A549 (cell line): ENCODE data around the gene MB21D2. TPM values are rescaled to one million over a fixed set of nuclear protein-coding genes. Genes with fewer than 3 reads are reported as not detected.

Source experiments
- ATAC-seq, 2 experiments: fragments of 200-7000 bp in 1 of 2; fragments of >200 bp in 1 of 2; cut with Nextera tagmentation in 1 of 2; cut with Tn5 transposase in 1 of 2; 3 replicates each; pipeline versions ENCODE4 v1.8.0 to v1.9.1; 2018 to 2020; ENCODE audit warnings: mild to moderate bottlenecking in 1 of 2, moderate library complexity in 1 of 2
- CTCF ChIA-PET: fragments of 300-600 bp; sonication (Branson Sonifier 250); formaldehyde crosslinking; extraction: SDS; loops from one replicate; lab custom pipeline; 2021; ENCODE audit warnings: antibody characterized with exemption, inconsistent platforms; lab: Yijun Ruan, JAX
- POLR2A ChIA-PET: fragments of 350-600 bp; formaldehyde crosslinking; extraction: SDS; loops from one replicate; lab custom pipeline; 2021; ENCODE audit warnings: antibody characterized with exemption, inconsistent platforms; lab: Yijun Ruan, JAX
- DNase-seq, 2 experiments: peaks; one replicate each; pipeline versions ENCODE4 v3.0.0 to v3.0.0-alpha.2; 2011 to 2016; ENCODE audit warnings: low read depth in 1 of 2, low spot score in 1 of 2
- FAIRE-seq: peaks from 2 replicates; lab custom pipeline; 2011; peaks lifted over from hg19 to GRCh38; lab: Jason Lieb, UNC
- H3K27ac ChIP-seq, 2 experiments: fragments of >200 bp; sonication (Bioruptor Twin); formaldehyde crosslinking; 3 replicates each; pipeline ENCODE4 v1.5.1; 2016 to 2017
- H3K4me1 ChIP-seq: fragments of >200 bp; sonication (Bioruptor Twin); formaldehyde crosslinking; 3 replicates; pipeline ENCODE4 v1.6.1; 2016
- H3K4me2 ChIP-seq: fragments of >200 bp; sonication (Bioruptor Twin); formaldehyde crosslinking; 3 replicates; pipeline ENCODE4 v1.6.1; 2016
- H3K4me3 ChIP-seq: fragments of >200 bp; sonication (Bioruptor Twin); formaldehyde crosslinking; 3 replicates; pipeline ENCODE4 v1.5.1; 2016
- H3K9me3 ChIP-seq: fragments of >200 bp; sonication (Bioruptor Twin); formaldehyde crosslinking; 3 replicates; pipeline ENCODE4 v1.6.1; 2016
- BCL3 ChIP-seq: fragments of >200 bp; sonication (Bioruptor Twin); formaldehyde crosslinking; IDR thresholded peaks from 3 replicates; pipeline ENCODE4 v1.6.1; 2016
- CBX2 ChIP-seq: fragments of 200-600 bp; sonication (generic); IDR thresholded peaks from 2 replicates; pipeline ENCODE4 v1.6.1; 2016; ENCODE audit warnings: low read depth, mild to moderate bottlenecking, borderline replicate concordance
- CEBPB ChIP-seq, 2 experiments: fragments of >200 bp in 1 of 2; sonication (Bioruptor Twin) in 1 of 2; formaldehyde crosslinking in 1 of 2; IDR thresholded peaks; 2 replicates each; pipeline ENCODE4 v1.6.1; 2012 to 2016
- CHD2 ChIP-seq: fragments of 150-350 bp; IDR thresholded peaks from 2 replicates; pipeline ENCODE4 v1.6.1; 2014; ENCODE audit warnings: low read length; ENCODE audit not compliant: partially characterized antibody
- CHD4 ChIP-seq: fragments of 200-600 bp; sonication (generic); IDR thresholded peaks from 2 replicates; pipeline ENCODE4 v1.6.1; 2016; ENCODE audit warnings: antibody characterized with exemption, mild to moderate bottlenecking, borderline replicate concordance
- ESRRA ChIP-seq: fragments of 150-350 bp; IDR thresholded peaks from 2 replicates; pipeline ENCODE4 v1.6.1; 2014; ENCODE audit warnings: mild to moderate bottlenecking, low read length, borderline replicate concordance
- FOSB ChIP-seq: fragments of 250-450 bp; sonication (Bioruptor Pico); IDR thresholded peaks from 2 replicates; pipeline ENCODE4 v1.5.0; 2020; ENCODE audit warnings: mild to moderate bottlenecking, moderate library complexity
- GATA3 ChIP-seq: IDR thresholded peaks from 2 replicates; pipeline ENCODE4 v1.6.1; 2012; ENCODE audit warnings: borderline replicate concordance
- HEYL ChIP-seq: fragments of 250-450 bp; sonication (Bioruptor Pico); IDR thresholded peaks from 2 replicates; pipeline ENCODE4 v1.8.0; 2021; ENCODE audit warnings: mild to moderate bottlenecking, moderate library complexity
- HOXA7 ChIP-seq: fragments of 250-450 bp; sonication (Bioruptor Pico); IDR thresholded peaks from 2 replicates; pipeline ENCODE4 v1.5.0; 2020; ENCODE audit warnings: mild to moderate bottlenecking, moderate library complexity
- JUN ChIP-seq, 2 experiments: fragments of >200 bp; sonication (Bioruptor Twin); formaldehyde crosslinking; IDR thresholded peaks; 2 replicates in 1 of 2; 3 replicates in 1 of 2; pipeline ENCODE4 v1.6.1; 2016 to 2017
- KDM5A ChIP-seq: fragments of 200-600 bp; sonication (generic); IDR thresholded peaks from 2 replicates; pipeline ENCODE4 v1.6.1; 2016; ENCODE audit warnings: antibody characterized with exemption, mild to moderate bottlenecking
- MAFK ChIP-seq: fragments of 450-650 bp; IDR thresholded peaks from 2 replicates; pipeline ENCODE4 v1.6.1; 2014; ENCODE audit not compliant: partially characterized antibody
- MAX ChIP-seq: IDR thresholded peaks from 2 replicates; pipeline ENCODE4 v1.6.1; 2012
- MAZ ChIP-seq: fragments of 150-350 bp; IDR thresholded peaks from 2 replicates; pipeline ENCODE4 v1.6.1; 2014; ENCODE audit warnings: antibody characterized with exemption, low read depth, low read length, borderline replicate concordance
- MYC ChIP-seq: IDR thresholded peaks from 2 replicates; pipeline ENCODE4 v1.6.1; 2012; ENCODE audit warnings: mild to moderate bottlenecking, inconsistent platforms, low read length, improper control_type of control experiment, borderline replicate concordance
- NFE2L2 ChIP-seq: fragments of 150-350 bp; conservative IDR thresholded peaks from 2 replicates; pipeline ENCODE4 v1.6.1; 2014; ENCODE audit warnings: low read length
- PHF8 ChIP-seq: fragments of 200-600 bp; sonication (generic); IDR thresholded peaks from 2 replicates; pipeline ENCODE4 v1.6.1; 2016; ENCODE audit warnings: low read depth, mild to moderate bottlenecking, antibody characterized with exemption, moderate library complexity, borderline replicate concordance
- POLR2AphosphoS2 ChIP-seq: conservative IDR thresholded peaks from 2 replicates; pipeline ENCODE4 v1.6.1; 2012; ENCODE audit warnings: low read length, improper control_type of control experiment, inconsistent platforms
- RARB ChIP-seq: fragments of 250-450 bp; sonication (Bioruptor Pico); IDR thresholded peaks from 2 replicates; pipeline ENCODE4 v1.8.0; 2021; ENCODE audit warnings: mild to moderate bottlenecking, moderate library complexity
- RFX5 ChIP-seq: fragments of 450-650 bp; IDR thresholded peaks from 2 replicates; pipeline ENCODE4 v1.7.1; 2014; ENCODE audit warnings: antibody characterized with exemption, mild to moderate bottlenecking, moderate library complexity
- TFCP2L1 ChIP-seq: fragments of 250-450 bp; sonication (Bioruptor Pico); IDR thresholded peaks from 2 replicates; pipeline ENCODE4 v1.5.0; 2021; ENCODE audit warnings: mild to moderate bottlenecking
- USF2 ChIP-seq: fragments of 450-650 bp; IDR thresholded peaks from 2 replicates; pipeline ENCODE4 v1.6.1; 2014; ENCODE audit warnings: antibody characterized with exemption
- ZC3H11A ChIP-seq: fragments of 450-650 bp; IDR thresholded peaks from 2 replicates; pipeline ENCODE4 v1.6.1; 2014; ENCODE audit warnings: antibody characterized with exemption, mild to moderate bottlenecking
- ZNF302 ChIP-seq: fragments of 250-450 bp; sonication (Bioruptor Pico); IDR thresholded peaks from 2 replicates; pipeline ENCODE4 v1.9.0; 2021; ENCODE audit warnings: inconsistent platforms, mild to moderate bottlenecking, moderate library complexity
- ZSCAN20 ChIP-seq: fragments of 250-450 bp; sonication (Bioruptor Pico); IDR thresholded peaks from 2 replicates; pipeline ENCODE4 v1.8.0; 2022; ENCODE audit warnings: mild to moderate bottlenecking, moderate library complexity
- WGBS: methylation state at CpG from one replicate; pipeline ENCODE4 v1.1.6; 2017; ENCODE audit errors: missing lambda C conversion rate; 5-methylcytosine and 5-hydroxymethylcytosine counted together
- polyA minus RNA-seq: library from RNA; depleted of rRNA, polyadenylated mRNA; stranded (reverse); fragments of >200 nt; gene quantifications from 2 replicates; pipeline ENCODE4 v1.2.3, GENCODE V29; 2011; rRNA and poly(A)+ RNA removed
- polyA plus RNA-seq, 4 experiments: library from polyadenylated mRNA; depleted of rRNA in 3 of 4; stranded (reverse); fragments of >200 nt; fragmentation: RNase III in 1 of 4; extraction: RNeasy Plus Mini Kit Qiagen cat#74134 plus additional on column Dnase treatment in 1 of 4; gene quantifications; 2 replicates in 3 of 4; 3 replicates in 1 of 4; pipeline ENCODE4 v1.2.3, GENCODE V29; 2011 to 2017
- TF ChIP-seq, protein P1 (sequence below): fragments of >200 bp; sonication (Bioruptor Twin); formaldehyde crosslinking; IDR thresholded peaks from 3 replicates; pipeline ENCODE4 v1.5.1; 2016
- TF ChIP-seq, protein P2 (sequence below): fragments of 150-350 bp; IDR thresholded peaks from 2 replicates; pipeline ENCODE4 v1.6.1; 2014; ENCODE audit warnings: low read depth, mild to moderate bottlenecking, low read length

Gene MB21D2, protein sequence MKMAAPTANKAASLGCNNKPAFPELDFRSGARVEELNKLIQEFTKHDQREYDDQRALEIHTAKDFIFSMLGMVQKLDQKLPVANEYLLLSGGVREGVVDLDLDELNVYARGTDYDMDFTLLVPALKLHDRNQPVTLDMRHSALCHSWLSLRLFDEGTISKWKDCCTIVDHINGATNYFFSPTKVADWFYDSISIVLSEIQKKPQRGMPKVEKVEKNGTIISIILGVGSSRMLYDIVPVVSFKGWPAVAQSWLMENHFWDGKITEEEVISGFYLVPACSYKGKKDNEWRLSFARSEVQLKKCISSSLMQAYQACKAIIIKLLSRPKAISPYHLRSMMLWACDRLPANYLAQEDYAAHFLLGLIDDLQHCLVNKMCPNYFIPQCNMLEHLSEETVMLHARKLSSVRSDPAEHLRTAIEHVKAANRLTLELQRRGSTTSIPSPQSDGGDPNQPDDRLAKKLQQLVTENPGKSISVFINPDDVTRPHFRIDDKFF
- polyA plus RNA-seq (2011; rRNA removed) = 6.6 and 7.5 TPM in 2 replicates
- polyA plus RNA-seq (2012; cell fraction: cytosol; rRNA removed) = 3.3 and 4.3 TPM in 2 replicates
- polyA plus RNA-seq (2012; cell fraction: nucleus; rRNA removed) = 4.5 and 5.0 TPM in 2 replicates
- polyA plus RNA-seq (2017; fragmentation: RNase III; extraction: RNeasy Plus Mini Kit Qiagen cat#74134 plus additional on column Dnase treatment) = 4.8 to 5.5 TPM (median 5.4 TPM) in 3 replicates
- polyA minus RNA-seq = 12.8 and 14.4 TPM in 2 replicates

DNA sequence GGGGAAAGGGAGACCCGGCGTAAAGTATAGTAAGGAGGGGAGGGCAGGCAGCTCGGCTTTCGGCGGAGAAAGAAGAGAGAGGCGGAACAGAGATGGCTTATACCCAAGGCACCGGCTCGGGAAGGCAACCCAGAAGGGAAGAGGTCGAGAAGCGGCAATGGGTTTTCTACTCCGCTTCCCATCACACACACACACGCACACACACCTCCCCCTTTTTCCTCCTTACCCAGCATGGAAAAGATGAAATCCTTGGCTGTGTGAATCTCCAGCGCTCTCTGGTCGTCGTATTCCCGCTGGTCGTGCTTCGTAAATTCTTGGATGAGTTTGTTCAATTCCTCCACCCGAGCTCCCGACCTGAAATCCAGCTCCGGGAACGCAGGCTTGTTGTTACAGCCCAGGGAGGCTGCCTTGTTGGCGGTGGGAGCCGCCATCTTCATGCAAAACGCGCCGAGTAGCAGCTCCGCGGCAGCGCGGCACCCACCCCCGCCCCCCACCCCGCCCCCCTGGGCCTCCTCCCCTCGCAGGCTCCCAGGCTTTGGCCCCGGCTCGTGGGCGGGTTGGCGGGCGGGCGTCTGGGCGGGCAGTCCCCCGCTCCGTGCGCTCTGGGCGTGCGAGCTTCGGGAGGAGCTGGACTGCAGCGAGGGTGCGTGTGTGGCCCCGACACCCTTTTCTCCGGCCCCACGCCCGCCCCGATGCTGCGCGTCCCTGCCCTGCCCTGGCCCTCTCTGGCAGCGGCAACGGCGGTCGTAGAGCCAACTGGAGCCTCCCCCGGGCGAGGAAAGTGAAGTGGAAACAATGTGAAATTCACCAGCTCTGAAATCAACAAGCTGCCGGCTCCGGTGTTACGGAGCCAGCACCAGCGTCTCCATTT, at the start of gene MB21D2:
Gene MB21D2 (minus strand): TSS at position 453 of the 871 bp plus-strand sequence. CDS start 16 bp downstream, at position 437.
- Histone ChIP-seq H3K4me1 (peaks cover 44% of the 10 kb centered on the region), H3K9me3 (no peaks in the 10 kb centered on the region), H3K4me2 (peak within 1 kb of the TSS; percentile 98), H3K4me3 (peak within 1 kb of the TSS; percentile 85), H3K27ac (peak within 1 kb of the TSS; percentile 89 to 96)
- ChIA-PET CTCF (interaction anchor here (0.8 to 2.5 kb wide), 13 partner anchors 10 to 123 kb away, joined by 3 to 8 read pairs (median 4); no protein-coding TSS in a partner anchor), POLR2A (interaction anchor here (0.6 to 2.0 kb wide), 11 partner anchors 10 to 99 kb away, joined by 3 to 12 read pairs (median 4); no protein-coding TSS in a partner anchor)
- FAIRE-seq (no peak), DNase-seq (peak; percentile 66 to 81), ATAC-seq (peak; percentile 92 to 94)
- 4% methylated on average over 22 of the region's 66 CpGs for WGBS
- TF ChIP-seq RFX5 (no peak), CBX2 (no peak), ZSCAN20 (CRISPR knock-in tag) (no peak), KDM5A (no peak), USF2 (no peak), CEBPB (IDR thresholded peaks at IDR 0.05) (no peak), ESRRA (no peak), ZNF302 (no peak), MAX (peak; percentile 29; the same call in 1 of the 2 replicates), RARB (no peak), GATA3 (no peak; the same call in 1 of the 2 replicates), FOSB (no peak), BCL3 (0 out of 3 replicates have a peak, but pooled peaks have one; percentile 16), MAFK (no peak), MAZ (no peak), MYC (no peak), JUN (IDR thresholded peaks at IDR 0.05) (peak in 1 of 2 experiments; percentile 54; a peak in 2 of 5 replicates), PHF8 (peak; percentile 40; the same call in 1 of the 2 replicates), CHD2 (no peak), ZC3H11A (no peak), HEYL (CRISPR knock-in tag) (no peak), CHD4 (no peak), POLR2AphosphoS2 (no peak), NFE2L2 (no peak), HOXA7 (CRISPR knock-in tag) (no peak), TFCP2L1 (CRISPR knock-in tag) (no peak)
- TF ChIP-seq, protein P1, sequence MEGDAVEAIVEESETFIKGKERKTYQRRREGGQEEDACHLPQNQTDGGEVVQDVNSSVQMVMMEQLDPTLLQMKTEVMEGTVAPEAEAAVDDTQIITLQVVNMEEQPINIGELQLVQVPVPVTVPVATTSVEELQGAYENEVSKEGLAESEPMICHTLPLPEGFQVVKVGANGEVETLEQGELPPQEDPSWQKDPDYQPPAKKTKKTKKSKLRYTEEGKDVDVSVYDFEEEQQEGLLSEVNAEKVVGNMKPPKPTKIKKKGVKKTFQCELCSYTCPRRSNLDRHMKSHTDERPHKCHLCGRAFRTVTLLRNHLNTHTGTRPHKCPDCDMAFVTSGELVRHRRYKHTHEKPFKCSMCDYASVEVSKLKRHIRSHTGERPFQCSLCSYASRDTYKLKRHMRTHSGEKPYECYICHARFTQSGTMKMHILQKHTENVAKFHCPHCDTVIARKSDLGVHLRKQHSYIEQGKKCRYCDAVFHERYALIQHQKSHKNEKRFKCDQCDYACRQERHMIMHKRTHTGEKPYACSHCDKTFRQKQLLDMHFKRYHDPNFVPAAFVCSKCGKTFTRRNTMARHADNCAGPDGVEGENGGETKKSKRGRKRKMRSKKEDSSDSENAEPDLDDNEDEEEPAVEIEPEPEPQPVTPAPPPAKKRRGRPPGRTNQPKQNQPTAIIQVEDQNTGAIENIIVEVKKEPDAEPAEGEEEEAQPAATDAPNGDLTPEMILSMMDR = no peak
- TF ChIP-seq, protein P2, sequence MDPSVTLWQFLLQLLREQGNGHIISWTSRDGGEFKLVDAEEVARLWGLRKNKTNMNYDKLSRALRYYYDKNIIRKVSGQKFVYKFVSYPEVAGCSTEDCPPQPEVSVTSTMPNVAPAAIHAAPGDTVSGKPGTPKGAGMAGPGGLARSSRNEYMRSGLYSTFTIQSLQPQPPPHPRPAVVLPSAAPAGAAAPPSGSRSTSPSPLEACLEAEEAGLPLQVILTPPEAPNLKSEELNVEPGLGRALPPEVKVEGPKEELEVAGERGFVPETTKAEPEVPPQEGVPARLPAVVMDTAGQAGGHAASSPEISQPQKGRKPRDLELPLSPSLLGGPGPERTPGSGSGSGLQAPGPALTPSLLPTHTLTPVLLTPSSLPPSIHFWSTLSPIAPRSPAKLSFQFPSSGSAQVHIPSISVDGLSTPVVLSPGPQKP = no peak
